A673 (cell line): ENCODE measurements around the gene DNHD1.

ENCODE experiments used
- EZH2 ChIP-seq: fragments of 200-600 bp; sonication (generic); IDR thresholded peaks from 2 replicates; pipeline ENCODE4 v1.6.1; 2017; ENCODE audit warnings: borderline replicate concordance, low read depth, mild to moderate bottlenecking, mixed read lengths, antibody characterized with exemption, low read length; ENCODE audit not compliant: poor library complexity, severe bottlenecking
- TF ChIP-seq, protein P1 (sequence below): fragments of 300-800, 200-600 bp; sonication (generic); conservative IDR thresholded peaks from 2 replicates; pipeline ENCODE4 v1.5.1; 2017; ENCODE audit warnings: low read depth, mild to moderate bottlenecking, antibody characterized with exemption, low read length, moderate library complexity, mixed read lengths

- TF ChIP-seq EZH2: no peak
- TF ChIP-seq, protein P1, sequence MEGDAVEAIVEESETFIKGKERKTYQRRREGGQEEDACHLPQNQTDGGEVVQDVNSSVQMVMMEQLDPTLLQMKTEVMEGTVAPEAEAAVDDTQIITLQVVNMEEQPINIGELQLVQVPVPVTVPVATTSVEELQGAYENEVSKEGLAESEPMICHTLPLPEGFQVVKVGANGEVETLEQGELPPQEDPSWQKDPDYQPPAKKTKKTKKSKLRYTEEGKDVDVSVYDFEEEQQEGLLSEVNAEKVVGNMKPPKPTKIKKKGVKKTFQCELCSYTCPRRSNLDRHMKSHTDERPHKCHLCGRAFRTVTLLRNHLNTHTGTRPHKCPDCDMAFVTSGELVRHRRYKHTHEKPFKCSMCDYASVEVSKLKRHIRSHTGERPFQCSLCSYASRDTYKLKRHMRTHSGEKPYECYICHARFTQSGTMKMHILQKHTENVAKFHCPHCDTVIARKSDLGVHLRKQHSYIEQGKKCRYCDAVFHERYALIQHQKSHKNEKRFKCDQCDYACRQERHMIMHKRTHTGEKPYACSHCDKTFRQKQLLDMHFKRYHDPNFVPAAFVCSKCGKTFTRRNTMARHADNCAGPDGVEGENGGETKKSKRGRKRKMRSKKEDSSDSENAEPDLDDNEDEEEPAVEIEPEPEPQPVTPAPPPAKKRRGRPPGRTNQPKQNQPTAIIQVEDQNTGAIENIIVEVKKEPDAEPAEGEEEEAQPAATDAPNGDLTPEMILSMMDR: no peak
These were observed 68.2 kb downstream of the DNHD1 start for GRCh38 chr11:6565325-6565724.
